HCT116 (cell line): ENCODE results near the gene NELL1. TPM values are rescaled to one million over a fixed set of nuclear protein-coding genes. Genes with fewer than 3 reads are reported as not detected.

Source experiments
- ATAC-seq: fragments of 200-7000 bp; cut with Tn5 transposase; 2 replicates; pipeline ENCODE4 v1.9.1; 2020; ENCODE audit warnings: mild to moderate bottlenecking, moderate library complexity
- BruUV-seq: library from RNA; stranded (reverse); fragments of 400-500 nt; replicated peaks from 2 replicates; lab custom pipeline; 2021; lab: Mats Ljungman, UMichigan
- CTCF ChIA-PET: fragments of 300-600 bp; sonication (Branson Sonifier 250); formaldehyde crosslinking; loops from one replicate; lab custom pipeline; 2021; ENCODE audit warnings: antibody characterized with exemption; lab: Charles Lee
- POLR2A ChIA-PET: fragments of 300-600, 350-600 bp; sonication (Branson Sonifier 250); formaldehyde crosslinking; loops from one replicate; lab custom pipeline; 2021; ENCODE audit warnings: antibody characterized with exemption; lab: Charles Lee
- RAD21 ChIA-PET, 2 experiments: fragments of 300-600 bp; sonication (Branson Sonifier 250); formaldehyde crosslinking; loops; one replicate each; lab custom pipeline; 2023; ENCODE audit warnings: low total read pairs in 2 of 2; ENCODE audit not compliant: uncharacterized antibody in 2 of 2, unreplicated experiment in 2 of 2, low non-redundant PET in 1 of 2; lab: Charles Lee
- DNase-seq: peaks from one replicate; pipeline ENCODE4 v3.0.0-alpha.2; 2010; ENCODE audit warnings: low read depth, low spot score
- H2AFZ ChIP-seq: fragments of 200-600 bp; shearing (Covaris generic), sonication (generic); 2 replicates; pipeline ENCODE4 v1.6.1; 2017; ENCODE audit warnings: low read depth, mixed run types, mixed read lengths, antibody characterized with exemption, low read length; ENCODE audit not compliant: poor library complexity, severe bottlenecking
- H3K27ac ChIP-seq: 2 replicates; pipeline ENCODE4 v1.5.1; 2012; ENCODE audit warnings: low read depth, low read length
- H3K27me3 ChIP-seq: fragments of 200-600 bp; sonication (generic); 2 replicates; pipeline ENCODE4 v1.6.1; 2016; ENCODE audit warnings: mixed run types, low read length, mixed read lengths; ENCODE audit not compliant: insufficient read depth
- H3K36me3 ChIP-seq, 2 experiments: fragments of 200-500 bp in 1 of 2; fragments of 200-600 bp in 1 of 2; sonication (Bioruptor generic) in 1 of 2; sonication (generic) in 1 of 2; 2 replicates each; pipeline versions ENCODE4 v1.5.1 to v1.6.1; 2014 to 2016; ENCODE audit warnings: low read length in 2 of 2, inconsistent platforms in 1 of 2, mixed read lengths in 1 of 2, mixed run types in 1 of 2; ENCODE audit not compliant: insufficient read depth in 2 of 2, control insufficient read depth in 1 of 2
- H3K4me1 ChIP-seq, 2 experiments: fragments of 200-600 bp in 1 of 2; sonication (generic) in 1 of 2; 2 replicates each; pipeline versions ENCODE4 v1.5.1 to v1.6.1; 2012 to 2017; ENCODE audit warnings: low read length in 2 of 2, inconsistent platforms in 1 of 2, mild to moderate bottlenecking in 1 of 2, mixed read lengths in 1 of 2, mixed run types in 1 of 2, moderate library complexity in 1 of 2; ENCODE audit not compliant: insufficient read depth in 2 of 2, control insufficient read depth in 1 of 2
- H3K4me2 ChIP-seq: fragments of 200-600 bp; sonication (generic); 2 replicates; pipeline ENCODE4 v1.6.1; 2017; ENCODE audit warnings: mixed run types, low read length, mixed read lengths
- H3K4me3 ChIP-seq, 2 experiments: fragments of 200-600 bp in 1 of 2; sonication (generic) in 1 of 2; replicated peaks in 1 of 2; 2 replicates each; pipeline ENCODE4 v1.5.1; 2011 to 2016; ENCODE audit warnings: low read length in 2 of 2, control low read depth in 1 of 2, low read depth in 1 of 2, mild to moderate bottlenecking in 1 of 2, mixed read lengths in 1 of 2, mixed run types in 1 of 2
- H3K79me2 ChIP-seq: fragments of 200-600 bp; sonication (generic); 2 replicates; pipeline ENCODE4 v1.6.1; 2017; ENCODE audit warnings: mild to moderate bottlenecking, mixed run types, low read length, moderate library complexity, mixed read lengths; ENCODE audit not compliant: insufficient read depth
- H3K9ac ChIP-seq: fragments of 200-600 bp; sonication (generic); 2 replicates; pipeline ENCODE4 v1.6.1; 2016; ENCODE audit warnings: low read length, mixed read lengths
- H3K9me2 ChIP-seq: fragments of 200-600 bp; sonication (generic), shearing (Covaris generic); 2 replicates; pipeline ENCODE4 v1.6.1; 2017; ENCODE audit warnings: mixed run types, mild to moderate bottlenecking, moderate library complexity; ENCODE audit not compliant: insufficient read depth
- H3K9me3 ChIP-seq, 2 experiments: fragments of 200-500 bp in 1 of 2; fragments of 200-600 bp in 1 of 2; sonication (Bioruptor generic) in 1 of 2; sonication (generic) in 1 of 2; 2 replicates each; pipeline ENCODE4 v1.6.1; 2014 to 2017; ENCODE audit warnings: low read length in 2 of 2, mixed read lengths in 2 of 2, inconsistent platforms in 1 of 2, low read depth in 1 of 2, mild to moderate bottlenecking in 1 of 2, mixed run types in 1 of 2, moderate library complexity in 1 of 2; ENCODE audit not compliant: control insufficient read depth in 1 of 2, insufficient read depth in 1 of 2
- H4K20me1 ChIP-seq: fragments of 200-600 bp; sonication (generic), shearing (Covaris generic); 2 replicates; pipeline ENCODE4 v1.6.1; 2017; ENCODE audit warnings: mixed run types, mild to moderate bottlenecking, moderate library complexity; ENCODE audit not compliant: insufficient read depth
- CEBPB ChIP-seq: IDR thresholded peaks from 2 replicates; pipeline ENCODE4 v1.6.1; 2012; ENCODE audit warnings: low read depth
- EGR1 ChIP-seq: IDR thresholded peaks from 2 replicates; pipeline ENCODE4 v1.6.1; 2012; ENCODE audit warnings: low read depth
- EZH2 ChIP-seq: fragments of 200-600 bp; sonication (generic); IDR thresholded peaks from 2 replicates; pipeline ENCODE4 v1.6.1; 2017; ENCODE audit warnings: antibody characterized with exemption, mixed run types
- JUND ChIP-seq: IDR thresholded peaks from 2 replicates; pipeline ENCODE4 v1.6.1; 2012
- MAX ChIP-seq: IDR thresholded peaks from 2 replicates; pipeline ENCODE4 v1.6.1; 2012
- POLR2A ChIP-seq: IDR thresholded peaks from 2 replicates; pipeline ENCODE4 v1.7.0; 2011; ENCODE audit warnings: borderline replicate concordance; ENCODE audit not compliant: insufficient read depth, insufficient read length; ENCODE audit errors: extremely low read depth
- POLR2AphosphoS5 ChIP-seq: IDR thresholded peaks from 2 replicates; pipeline ENCODE4 v1.6.1; 2011; ENCODE audit warnings: mild to moderate bottlenecking, low read depth, low read length, moderate library complexity
- RAD21 ChIP-seq: IDR thresholded peaks from 2 replicates; pipeline ENCODE4 v1.6.1; 2012; ENCODE audit warnings: low read depth, mild to moderate bottlenecking
- REST ChIP-seq: IDR thresholded peaks from 2 replicates; pipeline ENCODE4 v1.6.1; 2012; ENCODE audit warnings: low read depth
- SIN3A ChIP-seq: IDR thresholded peaks from 2 replicates; pipeline ENCODE4 v1.6.1; 2012; ENCODE audit warnings: low read depth
- SRF ChIP-seq: IDR thresholded peaks from 2 replicates; pipeline ENCODE4 v1.6.1; 2012; ENCODE audit warnings: low read depth
- intact Hi-C: fragments of 100-400 bp; cut with micrococcal nuclease; formaldehyde crosslinking; loops from 2 replicates; pipeline ENCODE4 v1.10.0; 2022
- total RNA-seq: library from RNA; stranded (reverse); gene quantifications from one replicate; pipeline ENCODE4 v1.2.1, GENCODE V29; 2021; ENCODE audit not compliant: unreplicated experiment
- TF ChIP-seq, protein P1 (sequence below): IDR thresholded peaks from 2 replicates; pipeline ENCODE4 v1.6.1; 2012
- TF ChIP-seq, protein P2 (sequence below), 3 experiments: fragments of 200-600 bp in 1 of 3; sonication (generic) in 1 of 3; IDR thresholded peaks in 2 of 3; conservative IDR thresholded peaks in 1 of 3; 2 replicates each; pipeline ENCODE4 v1.5.1; 2012 to 2017; ENCODE audit warnings: low read depth in 2 of 3, low read length in 2 of 3, antibody characterized with exemption in 1 of 3, borderline replicate concordance in 1 of 3, control low read depth in 1 of 3, mild to moderate bottlenecking in 1 of 3, mixed read lengths in 1 of 3, mixed run types in 1 of 3, moderate library complexity in 1 of 3; ENCODE audit not compliant: insufficient read depth in 1 of 3
- TF ChIP-seq, protein P3 (sequence below): IDR thresholded peaks from 2 replicates; pipeline ENCODE4 v1.6.1; 2011; ENCODE audit warnings: mild to moderate bottlenecking, low read length, moderate library complexity; ENCODE audit not compliant: insufficient replicate concordance; ENCODE audit errors: extremely low read depth

NELL1 gene
- total RNA-seq, 1 experiment from 2014 or later, result not detected

GRCh38 chr11:20934516-20934915 lies 265.1 kb downstream of the NELL1 start (continued):
- TF ChIP-seq, protein P1, sequence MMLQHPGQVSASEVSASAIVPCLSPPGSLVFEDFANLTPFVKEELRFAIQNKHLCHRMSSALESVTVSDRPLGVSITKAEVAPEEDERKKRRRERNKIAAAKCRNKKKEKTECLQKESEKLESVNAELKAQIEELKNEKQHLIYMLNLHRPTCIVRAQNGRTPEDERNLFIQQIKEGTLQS, result no peak
- no peak for TF ChIP-seq REST

GRCh38 chr11:20937826-20938225 lies 268.4 kb downstream of the NELL1 start:
- intact Hi-C loops, result no loop called here
- POLR2A ChIA-PET, result no interaction called here
- TF ChIP-seq RAD21 (no peak), EGR1 (no peak), CEBPB (no peak), EZH2 (no peak), MAX (no peak), SIN3A (no peak), POLR2A (no peak), POLR2AphosphoS5 (no peak), JUND (no peak), SRF (no peak)
- TF ChIP-seq, protein P1, result no peak
- TF ChIP-seq, protein P2, sequence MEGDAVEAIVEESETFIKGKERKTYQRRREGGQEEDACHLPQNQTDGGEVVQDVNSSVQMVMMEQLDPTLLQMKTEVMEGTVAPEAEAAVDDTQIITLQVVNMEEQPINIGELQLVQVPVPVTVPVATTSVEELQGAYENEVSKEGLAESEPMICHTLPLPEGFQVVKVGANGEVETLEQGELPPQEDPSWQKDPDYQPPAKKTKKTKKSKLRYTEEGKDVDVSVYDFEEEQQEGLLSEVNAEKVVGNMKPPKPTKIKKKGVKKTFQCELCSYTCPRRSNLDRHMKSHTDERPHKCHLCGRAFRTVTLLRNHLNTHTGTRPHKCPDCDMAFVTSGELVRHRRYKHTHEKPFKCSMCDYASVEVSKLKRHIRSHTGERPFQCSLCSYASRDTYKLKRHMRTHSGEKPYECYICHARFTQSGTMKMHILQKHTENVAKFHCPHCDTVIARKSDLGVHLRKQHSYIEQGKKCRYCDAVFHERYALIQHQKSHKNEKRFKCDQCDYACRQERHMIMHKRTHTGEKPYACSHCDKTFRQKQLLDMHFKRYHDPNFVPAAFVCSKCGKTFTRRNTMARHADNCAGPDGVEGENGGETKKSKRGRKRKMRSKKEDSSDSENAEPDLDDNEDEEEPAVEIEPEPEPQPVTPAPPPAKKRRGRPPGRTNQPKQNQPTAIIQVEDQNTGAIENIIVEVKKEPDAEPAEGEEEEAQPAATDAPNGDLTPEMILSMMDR (IDR thresholded peaks at IDR 0.05 in 2 of 3, conservative IDR thresholded peaks at IDR 0.05 in 1 of 3; ENCODE audit: borderline replicate concordance in 1 of 3, insufficient read depth in 1 of 3, low read depth in 2 of 3, low read length in 2 of 3), result no peak
- TF ChIP-seq, protein P3, sequence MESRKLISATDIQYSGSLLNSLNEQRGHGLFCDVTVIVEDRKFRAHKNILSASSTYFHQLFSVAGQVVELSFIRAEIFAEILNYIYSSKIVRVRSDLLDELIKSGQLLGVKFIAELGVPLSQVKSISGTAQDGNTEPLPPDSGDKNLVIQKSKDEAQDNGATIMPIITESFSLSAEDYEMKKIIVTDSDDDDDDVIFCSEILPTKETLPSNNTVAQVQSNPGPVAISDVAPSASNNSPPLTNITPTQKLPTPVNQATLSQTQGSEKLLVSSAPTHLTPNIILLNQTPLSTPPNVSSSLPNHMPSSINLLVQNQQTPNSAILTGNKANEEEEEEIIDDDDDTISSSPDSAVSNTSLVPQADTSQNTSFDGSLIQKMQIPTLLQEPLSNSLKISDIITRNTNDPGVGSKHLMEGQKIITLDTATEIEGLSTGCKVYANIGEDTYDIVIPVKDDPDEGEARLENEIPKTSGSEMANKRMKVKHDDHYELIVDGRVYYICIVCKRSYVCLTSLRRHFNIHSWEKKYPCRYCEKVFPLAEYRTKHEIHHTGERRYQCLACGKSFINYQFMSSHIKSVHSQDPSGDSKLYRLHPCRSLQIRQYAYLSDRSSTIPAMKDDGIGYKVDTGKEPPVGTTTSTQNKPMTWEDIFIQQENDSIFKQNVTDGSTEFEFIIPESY, result no peak

More at GRCh38 chr11:20937826-20938225, 268.4 kb downstream of the NELL1 start:
- Histone ChIP-seq H3K4me2 (no peak overlapping the region), H3K9me2 (no peaks in the 10 kb centered on the region), H3K27me3 (no peaks in the 10 kb centered on the region), H3K4me1 (no peaks in the 10 kb centered on the region), H3K27ac (no peak overlapping the region), H3K79me2 (no peaks in the 10 kb centered on the region), H2AFZ (no peak overlapping the region), H4K20me1 (no peaks in the 10 kb centered on the region), H3K9ac (no peak overlapping the region), H3K36me3 (no peaks in the 10 kb centered on the region), H3K4me3 (no peak overlapping the region), H3K9me3 (peaks cover 2 to 14% of the 10 kb centered on the region in 2 experiments; a peak in 2 of 4 replicates)
- no peak for DNase-seq
- no peak for ATAC-seq
- ChIA-PET RAD21 (no interaction called here), CTCF (no interaction called here)
- no TSS peak for BruUV-seq
